HG03139 (cell line): ENCODE measurements around the gene THOC6.

Experiments
- ATAC-seq: cut with Tn5 transposase; IDR thresholded peaks from one replicate; pipeline ENCODE4 v1.9.1; 2021; ENCODE audit not compliant: unreplicated experiment

THOC6 gene

GRCh38 chr16:3014971-3015370 is 8.9 kb upstream of the THOC6 start:
- ATAC-seq: no peak

GRCh38 chr16:3015865-3016521 is 7.8 kb upstream of the THOC6 start:
- no peak for ATAC-seq

GRCh38 chr16:3017344-3017743 is 6.5 kb upstream of the THOC6 start:
- ATAC-seq: no peak

GRCh38 chr16:3017794-3018506 is 5.9 kb upstream of the THOC6 start, which contains the start of gene CLDN6:
Gene CLDN6 (minus strand): TSS chr16:3018183. CDS start chr16:3016021, 2,162 bp downstream.
- ATAC-seq: no peak

- ATAC-seq: no peak
Measured at GRCh38 chr16:3019594-3020246, 4.1 kb upstream of the THOC6 start.

- ATAC-seq: no peak
Measured at GRCh38 chr16:3020247-3020603, 3.6 kb upstream of the THOC6 start, which contains the start of gene TNFRSF12A. Gene TNFRSF12A (plus strand): TSS chr16:3020368. CDS start chr16:3020398, 30 bp downstream.

- ATAC-seq: no peak
Measured at GRCh38 chr16:3020604-3021448, 3.0 kb upstream of the THOC6 start.

- ATAC-seq: no peak
Measured at GRCh38 chr16:3021449-3022207, 2.2 kb upstream of the THOC6 start.

- no peak for ATAC-seq
Measured at GRCh38 chr16:3022208-3022683, 1.6 kb upstream of the THOC6 start.

GRCh38 chr16:3022684-3023414 is 986 bp upstream of the THOC6 start:
- no peak for ATAC-seq

- ATAC-seq: no peak
Measured at GRCh38 chr16:3023415-3023668, 493 bp upstream of the THOC6 start.

- ATAC-seq: no peak
Measured at GRCh38 chr16:3025032-3026002, 1.5 kb downstream of the THOC6 start.

- ATAC-seq: no peak
Measured at GRCh38 chr16:3026003-3026378, 2.2 kb downstream of the THOC6 start.

GRCh38 chr16:3026609-3027488 is 3.0 kb downstream of the THOC6 start:
- no peak for ATAC-seq

- no peak for ATAC-seq
Measured at GRCh38 chr16:3027489-3027795, 3.6 kb downstream of the THOC6 start.

GRCh38 chr16:3027983-3028715 is 4.3 kb downstream of the THOC6 start:
- no peak for ATAC-seq

GRCh38 chr16:3028716-3029319 is 5.0 kb downstream of the THOC6 start:
- no peak for ATAC-seq
